ENCODE data around the gene ATP5PB.

GRCh38 chr1:111448482-111448917 lies 764 bp upstream of the ATP5PB start:
- no peak for TF ChIP-seq CTCF (IDR thresholded peaks at IDR 0.05 in 2 of 3, conservative IDR thresholded peaks at IDR 0.05 in 1 of 3; ENCODE audit: borderline replicate concordance in 1 of 3, insufficient read depth in 1 of 3, low read depth in 2 of 3, low read length in 2 of 3)
- TF ChIP-seq EZH2 (IDR thresholded peaks at IDR 0.05): no peak
- TF ChIP-seq, protein P1, sequence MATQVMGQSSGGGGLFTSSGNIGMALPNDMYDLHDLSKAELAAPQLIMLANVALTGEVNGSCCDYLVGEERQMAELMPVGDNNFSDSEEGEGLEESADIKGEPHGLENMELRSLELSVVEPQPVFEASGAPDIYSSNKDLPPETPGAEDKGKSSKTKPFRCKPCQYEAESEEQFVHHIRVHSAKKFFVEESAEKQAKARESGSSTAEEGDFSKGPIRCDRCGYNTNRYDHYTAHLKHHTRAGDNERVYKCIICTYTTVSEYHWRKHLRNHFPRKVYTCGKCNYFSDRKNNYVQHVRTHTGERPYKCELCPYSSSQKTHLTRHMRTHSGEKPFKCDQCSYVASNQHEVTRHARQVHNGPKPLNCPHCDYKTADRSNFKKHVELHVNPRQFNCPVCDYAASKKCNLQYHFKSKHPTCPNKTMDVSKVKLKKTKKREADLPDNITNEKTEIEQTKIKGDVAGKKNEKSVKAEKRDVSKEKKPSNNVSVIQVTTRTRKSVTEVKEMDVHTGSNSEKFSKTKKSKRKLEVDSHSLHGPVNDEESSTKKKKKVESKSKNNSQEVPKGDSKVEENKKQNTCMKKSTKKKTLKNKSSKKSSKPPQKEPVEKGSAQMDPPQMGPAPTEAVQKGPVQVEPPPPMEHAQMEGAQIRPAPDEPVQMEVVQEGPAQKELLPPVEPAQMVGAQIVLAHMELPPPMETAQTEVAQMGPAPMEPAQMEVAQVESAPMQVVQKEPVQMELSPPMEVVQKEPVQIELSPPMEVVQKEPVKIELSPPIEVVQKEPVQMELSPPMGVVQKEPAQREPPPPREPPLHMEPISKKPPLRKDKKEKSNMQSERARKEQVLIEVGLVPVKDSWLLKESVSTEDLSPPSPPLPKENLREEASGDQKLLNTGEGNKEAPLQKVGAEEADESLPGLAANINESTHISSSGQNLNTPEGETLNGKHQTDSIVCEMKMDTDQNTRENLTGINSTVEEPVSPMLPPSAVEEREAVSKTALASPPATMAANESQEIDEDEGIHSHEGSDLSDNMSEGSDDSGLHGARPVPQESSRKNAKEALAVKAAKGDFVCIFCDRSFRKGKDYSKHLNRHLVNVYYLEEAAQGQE (IDR thresholded peaks at IDR 0.05; ENCODE audit: low read depth): no peak
- no peak for TF ChIP-seq POLR2A (IDR thresholded peaks at IDR 0.05; ENCODE audit: borderline replicate concordance, extremely low read depth, insufficient read depth, insufficient read length)
- TF ChIP-seq EZH2phosphoT487 (IDR thresholded peaks at IDR 0.05; ENCODE audit: borderline replicate concordance): no peak
- no peak for TF ChIP-seq ZFX (IDR thresholded peaks at IDR 0.05)
- TF ChIP-seq, protein P2, sequence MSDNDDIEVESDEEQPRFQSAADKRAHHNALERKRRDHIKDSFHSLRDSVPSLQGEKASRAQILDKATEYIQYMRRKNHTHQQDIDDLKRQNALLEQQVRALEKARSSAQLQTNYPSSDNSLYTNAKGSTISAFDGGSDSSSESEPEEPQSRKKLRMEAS (IDR thresholded peaks at IDR 0.05): no peak
- TF ChIP-seq ZBTB33 (IDR thresholded peaks at IDR 0.05; ENCODE audit: extremely low read depth, insufficient replicate concordance, low read length): no peak
- TF ChIP-seq CEBPB (IDR thresholded peaks at IDR 0.05; ENCODE audit: low read depth): no peak
- TF ChIP-seq ZNF274 (IDR thresholded peaks at IDR 0.05; ENCODE audit: low read depth, low read length): no peak
- TF ChIP-seq ELF1 (IDR thresholded peaks at IDR 0.05; ENCODE audit: borderline replicate concordance, low read depth): no peak
- no peak for TF ChIP-seq SP1 (IDR thresholded peaks at IDR 0.05; ENCODE audit: low read depth)

Data from HCT116 (cell line).